PC-3 (cell line): ENCODE results near the gene PLEKHB1. TPM values are rescaled to one million over a fixed set of nuclear protein-coding genes. Genes with fewer than 3 reads are reported as not detected.

Experiments
- ATAC-seq: fragments of 200-7000 bp; cut with Tn5 transposase; 2 replicates; pipeline ENCODE4 v1.9.1; 2020; ENCODE audit warnings: mild to moderate bottlenecking, moderate library complexity
- BruUV-seq: library from RNA; stranded (reverse); fragments of 400-500 nt; replicated peaks from 2 replicates; lab custom pipeline; 2021; lab: Mats Ljungman, UMichigan
- CTCF ChIA-PET: fragments of 300-600 bp; sonication (Branson Sonifier 250); formaldehyde crosslinking; loops from one replicate; lab custom pipeline; 2022; ENCODE audit warnings: antibody characterized with exemption; lab: Charles Lee
- POLR2A ChIA-PET: fragments of 300-600 bp; sonication (Branson Sonifier 250); formaldehyde crosslinking; loops from one replicate; lab custom pipeline; 2022; ENCODE audit warnings: antibody characterized with exemption; ENCODE audit not compliant: unreplicated experiment; lab: Charles Lee
- DNase-seq: peaks from one replicate; pipeline ENCODE4 v3.0.0-alpha.2; 2015
- H2AFZ ChIP-seq: fragments of 300-600 bp; sonication (generic); 2 replicates; pipeline ENCODE4 v1.6.0; 2016; ENCODE audit warnings: antibody characterized with exemption, low read length
- H3F3A ChIP-seq: fragments of 300-600 bp; sonication (generic); one replicate; pipeline ENCODE4 v1.6.0; 2017; ENCODE audit warnings: antibody characterized with exemption, low read length, control low read depth, mild to moderate bottlenecking; ENCODE audit not compliant: unreplicated experiment
- H3K27ac ChIP-seq: fragments of 300-600 bp; sonication (generic); 2 replicates; pipeline ENCODE4 v1.5.1; 2016; ENCODE audit warnings: mild to moderate bottlenecking, low read length
- H3K27me3 ChIP-seq: fragments of 300-600 bp; sonication (generic); 2 replicates; pipeline ENCODE4 v1.6.1; 2016; ENCODE audit warnings: low read length, mixed read lengths
- H3K36me3 ChIP-seq: fragments of 300-600 bp; sonication (generic); 2 replicates; pipeline ENCODE4 v1.6.1; 2016; ENCODE audit warnings: low read depth, mixed run types, low read length, mixed read lengths
- H3K4me1 ChIP-seq: fragments of 300-600 bp; sonication (generic); 2 replicates; pipeline ENCODE4 v1.5.1; 2016; ENCODE audit warnings: low read length; ENCODE audit not compliant: insufficient read depth
- H3K4me2 ChIP-seq: fragments of 300-600 bp; sonication (generic); 2 replicates; pipeline ENCODE4 v1.6.0; 2016; ENCODE audit warnings: low read length
- H3K4me3 ChIP-seq: fragments of 300-600 bp; sonication (generic); 2 replicates; pipeline ENCODE4 v1.5.1; 2016; ENCODE audit warnings: mild to moderate bottlenecking, low read length, mixed read lengths
- H3K79me2 ChIP-seq: fragments of 300-600 bp; sonication (generic); 2 replicates; pipeline ENCODE4 v1.6.1; 2017; ENCODE audit warnings: low read length, mixed read lengths
- H3K9ac ChIP-seq: fragments of 300-600 bp; sonication (generic); 2 replicates; pipeline ENCODE4 v1.6.0; 2016; ENCODE audit warnings: mild to moderate bottlenecking, low read length
- H3K9me2 ChIP-seq: fragments of 300-600 bp; sonication (generic); replicated peaks from 2 replicates; pipeline ENCODE4 v1.6.1; 2016; ENCODE audit warnings: mixed run types, low read length, mixed read lengths
- H3K9me3 ChIP-seq: fragments of 300-600 bp; sonication (generic); 2 replicates; pipeline ENCODE4 v1.6.1; 2016; ENCODE audit warnings: low read length, mixed read lengths
- H4K20me1 ChIP-seq: fragments of 300-600 bp; sonication (generic); 2 replicates; pipeline ENCODE4 v1.6.1; 2016; ENCODE audit warnings: low read length, mixed read lengths
- CTCF ChIP-seq: fragments of 300-600 bp; sonication (generic); conservative IDR thresholded peaks from 2 replicates; pipeline ENCODE4 v1.5.1; 2017; ENCODE audit warnings: antibody characterized with exemption, low read depth, mild to moderate bottlenecking, low read length
- EZH2 ChIP-seq: fragments of 300-600 bp; sonication (generic); IDR thresholded peaks from one replicate; pipeline ENCODE4 v1.6.1; 2017; ENCODE audit warnings: antibody characterized with exemption, mild to moderate bottlenecking, low read length; ENCODE audit not compliant: unreplicated experiment
- EZH2phosphoT487 ChIP-seq: fragments of 300-600 bp; sonication (generic); IDR thresholded peaks from 2 replicates; pipeline ENCODE4 v1.6.1; 2018; ENCODE audit warnings: mild to moderate bottlenecking, antibody characterized with exemption, low read length, borderline replicate concordance
- intact Hi-C: fragments of 100-400 bp; cut with micrococcal nuclease; formaldehyde crosslinking; loops from 2 replicates; pipeline ENCODE4 v1.9.0; 2023
- total RNA-seq: library from RNA; depleted of rRNA; stranded (reverse); fragments of >200 nt; gene quantifications from 2 replicates; pipeline ENCODE4 v1.2.3, GENCODE V29; 2014

The PLEKHB1 gene
- total RNA-seq, 1 experiment from 2014 or later, result 4.6 TPM

DNA sequence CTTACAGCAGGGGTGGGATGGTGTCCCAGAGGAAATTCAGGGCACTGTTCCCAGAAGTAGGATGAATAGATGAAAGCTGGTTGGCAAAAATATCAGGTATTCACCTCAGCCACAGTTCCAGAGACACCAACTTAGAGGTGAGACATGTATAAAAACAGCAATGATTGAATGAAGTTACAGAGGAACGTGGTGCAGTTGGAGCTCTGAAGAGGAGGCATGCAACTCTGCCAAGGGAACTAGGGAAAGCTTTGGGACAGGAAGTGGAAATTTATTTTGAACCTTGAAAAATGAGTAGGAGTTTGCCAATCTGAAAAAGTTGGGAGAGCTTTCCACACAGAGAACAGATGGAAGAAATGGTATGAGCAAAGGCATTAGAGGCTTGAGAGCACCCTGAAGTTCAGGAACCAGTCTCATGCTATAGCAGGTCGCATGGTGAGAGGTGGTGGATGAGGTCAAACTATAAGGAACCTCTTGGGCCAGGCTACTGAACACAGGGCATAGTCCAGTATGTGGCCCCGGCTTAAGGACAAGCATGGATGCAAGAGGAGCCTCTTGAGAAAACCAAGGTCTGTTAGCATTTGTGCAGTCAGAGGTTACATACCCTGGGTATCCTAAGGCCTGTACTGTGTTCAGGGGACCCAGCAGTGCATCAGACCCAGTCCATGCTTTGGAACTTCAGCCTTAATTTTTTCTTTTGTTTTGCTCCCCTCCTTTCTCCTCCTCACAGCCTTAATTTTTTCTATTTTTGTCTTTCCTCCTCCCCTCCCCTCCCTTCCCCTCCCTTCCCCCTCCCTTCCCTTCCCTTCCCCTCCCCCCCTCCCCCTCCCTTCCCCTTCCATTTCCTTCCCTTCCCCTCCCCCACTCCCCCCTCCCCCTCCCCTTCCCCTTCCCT, 17.5 kb downstream of the PLEKHB1 start:
- H3K27ac ChIP-seq, result no peak overlapping the region
- TF ChIP-seq EZH2phosphoT487 (no peak), CTCF (no peak), EZH2 (no peak)
- no peak overlapping the region for H2AFZ ChIP-seq
- no peaks in the 10 kb centered on the region for H3K9me2 ChIP-seq
- no peaks in the 10 kb centered on the region for H3K36me3 ChIP-seq
- no peaks in the 10 kb centered on the region for H3K79me2 ChIP-seq
- no peak overlapping the region for H3K4me2 ChIP-seq
- no peaks in the 10 kb centered on the region for H3F3A ChIP-seq
- no peaks in the 10 kb centered on the region for H3K9me3 ChIP-seq
- CTCF ChIA-PET, result no interaction called here
- POLR2A ChIA-PET, result no interaction called here
- ATAC-seq (no peak), DNase-seq (no peak)
- H3K4me1 ChIP-seq, result peaks cover 13% of the 10 kb centered on the region
- intact Hi-C loops, result no loop called here
- BruUV-seq, result no TSS peak
- H3K4me3 ChIP-seq, result no peak overlapping the region
- no peaks in the 10 kb centered on the region for H4K20me1 ChIP-seq
- H3K27me3 ChIP-seq, result no peaks in the 10 kb centered on the region
- H3K9ac ChIP-seq, result no peak overlapping the region

DNA sequence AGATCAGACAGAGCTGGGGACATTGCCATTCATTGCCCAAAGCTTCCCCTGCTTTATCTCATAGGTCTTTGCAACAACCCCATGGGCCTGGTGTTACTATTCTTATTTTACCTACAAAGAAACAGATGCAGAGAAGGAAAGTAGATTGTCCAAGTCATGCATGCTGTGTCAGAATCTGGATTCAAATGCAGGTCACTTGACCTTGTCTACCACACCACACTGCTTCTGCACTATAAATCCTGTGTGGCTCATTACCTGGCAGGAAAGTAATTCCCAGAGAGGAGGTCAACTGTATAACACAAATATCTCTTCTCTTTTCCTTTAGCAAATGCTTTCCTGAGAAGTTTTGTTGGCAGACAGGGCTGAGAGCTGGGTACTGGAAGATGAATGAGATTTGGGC, 18.5 kb downstream of the PLEKHB1 start:
- H2AFZ ChIP-seq, result no peak overlapping the region
- H3K27me3 ChIP-seq, result no peaks in the 10 kb centered on the region
- no peak overlapping the region for H3K4me3 ChIP-seq
- H3K9ac ChIP-seq, result no peak overlapping the region
- no TSS peak for BruUV-seq
- no peaks in the 10 kb centered on the region for H3K36me3 ChIP-seq
- TF ChIP-seq EZH2, result no peak
- no peak for ATAC-seq
- no peaks in the 10 kb centered on the region for H3K79me2 ChIP-seq
- peaks cover 9% of the 10 kb centered on the region for H3K4me1 ChIP-seq
- intact Hi-C loops, result no loop called here
- DNase-seq, result no peak
- CTCF ChIA-PET, result no interaction called here
- H3K9me3 ChIP-seq, result no peaks in the 10 kb centered on the region
- no peak overlapping the region for H3K4me2 ChIP-seq
- H3F3A ChIP-seq, result no peaks in the 10 kb centered on the region
- POLR2A ChIA-PET, result no interaction called here
- no peak overlapping the region for H3K27ac ChIP-seq
- no peaks in the 10 kb centered on the region for H3K9me2 ChIP-seq
- H4K20me1 ChIP-seq, result no peaks in the 10 kb centered on the region

- intact Hi-C loops, result no loop called here
- POLR2A ChIA-PET, result no interaction called here
- no peak overlapping the region for H3K4me3 ChIP-seq
- H3K36me3 ChIP-seq, result no peaks in the 10 kb centered on the region
- H3K27ac ChIP-seq, result no peak overlapping the region
- CTCF ChIA-PET, result no interaction called here
- TF ChIP-seq CTCF (no peak), EZH2 (no peak), EZH2phosphoT487 (no peak)
- no peak for DNase-seq
- H3K9me2 ChIP-seq, result no peaks in the 10 kb centered on the region
- H3K4me2 ChIP-seq, result no peak overlapping the region
- H3K4me1 ChIP-seq, result no peaks in the 10 kb centered on the region
- H3K9me3 ChIP-seq, result no peaks in the 10 kb centered on the region
- no peaks in the 10 kb centered on the region for H3F3A ChIP-seq
- ATAC-seq, result no peak
- H3K27me3 ChIP-seq, result no peaks in the 10 kb centered on the region
- H2AFZ ChIP-seq, result no peak overlapping the region
- H3K79me2 ChIP-seq, result no peaks in the 10 kb centered on the region
- H4K20me1 ChIP-seq, result no peaks in the 10 kb centered on the region
- no TSS peak for BruUV-seq
- H3K9ac ChIP-seq, result no peak overlapping the region
These were observed 21.5 kb downstream of the PLEKHB1 start for GRCh38 chr11:73667891-73668290.
